ENCODE data around the gene DNPH1. TPM values are rescaled to one million over a fixed set of nuclear protein-coding genes. Genes with fewer than 3 reads are reported as not detected.

DNPH1 gene
- total and polyA plus RNA-seq, 2 of the 8 experiments (the other 6 are each of a cell fraction or from before 2014, with no cell fraction given): 33.9 to 134 TPM

GRCh38 chr6:43258807-43259686 is 29.8 kb upstream of the DNPH1 start:
- CTCF ChIA-PET (ENCODE audit: partially characterized antibody): interaction anchor here (0.6 to 1.9 kb wide), 6 partner anchors 9 to 75 kb away, joined by 3 to 5 read pairs (median 4); partner anchors contain the start of gene DNPH1
- no peak overlapping the region for H4K5ac ChIP-seq (ENCODE audit: insufficient read length, low read depth, low read length)
- TF ChIP-seq ATF3 (IDR thresholded peaks at IDR 0.05; ENCODE audit: insufficient read depth, low read depth, low read length): no peak
- TF ChIP-seq BCL11A (IDR thresholded peaks at IDR 0.05; ENCODE audit: low read depth in 2 of 2, low read length in 2 of 2): no peak
- TF ChIP-seq RBBP5 (IDR thresholded peaks at IDR 0.05; ENCODE audit: borderline replicate concordance, low read depth, low read length): no peak
- TF ChIP-seq KDM1A (IDR thresholded peaks at IDR 0.05; ENCODE audit: borderline replicate concordance, low read length): no peak
- no peak for TF ChIP-seq PHF8 (conservative IDR thresholded peaks at IDR 0.05; ENCODE audit: low read depth, low read length)
- TF ChIP-seq RFX5 (IDR thresholded peaks at IDR 0.05; ENCODE audit: borderline replicate concordance, low read depth, low read length): no peak
- TF ChIP-seq RNF2 (IDR thresholded peaks at IDR 0.05; ENCODE audit: borderline replicate concordance, low read depth, low read length, missing control alignments, poor library complexity, severe bottlenecking): no peak
- TF ChIP-seq HDAC2 (IDR thresholded peaks at IDR 0.05; ENCODE audit: borderline replicate concordance in 1 of 2, low read depth in 2 of 2, low read length in 2 of 2): no peak
- no peak for TF ChIP-seq E2F6 (IDR thresholded peaks at IDR 0.05)

More at GRCh38 chr6:43258807-43259686, 29.8 kb upstream of the DNPH1 start:
- Histone ChIP-seq H3K4ac (replicated peaks; ENCODE audit: insufficient read length, low read depth, low read length) (no peak overlapping the region), H3K18ac (ENCODE audit: extremely low read depth, low read length) (no peak overlapping the region; the same call in 1 of the 2 replicates), H4K8ac (ENCODE audit: extremely low read depth, insufficient read depth, low read length) (no peak overlapping the region; the same call in 1 of the 2 replicates), H3K79me2 (ENCODE audit: control insufficient read depth in 1 of 2, insufficient read depth in 2 of 2, low read length in 2 of 2) (no peaks in the 10 kb centered on the region), H2BK12ac (ENCODE audit: low read depth, low read length) (no peak overlapping the region), H3K9ac (replicated peaks in 1 of 4; ENCODE audit: extremely low read depth in 1 of 4, low read depth in 3 of 4, low read length in 3 of 4) (no peak overlapping the region), H3K4me3 (ENCODE audit: extremely low read depth in 1 of 4, insufficient read depth in 2 of 4, low read depth in 3 of 4, low read length in 4 of 4) (no peak overlapping the region), H3K79me1 (ENCODE audit: low read depth, low read length) (no peaks in the 10 kb centered on the region), H2BK5ac (ENCODE audit: low read depth, low read length) (no peak overlapping the region), H3K4me1 (replicated peaks in 1 of 4; ENCODE audit: control insufficient read depth in 3 of 4, insufficient read depth in 4 of 4, low read length in 3 of 4) (no peaks in the 10 kb centered on the region; a peak in 1 of 7 replicates), H3K23ac (ENCODE audit: insufficient read length) (no peak overlapping the region), H2AFZ (ENCODE audit: low read length) (no peak overlapping the region), H3K56ac (replicated peaks; ENCODE audit: insufficient read length, low read depth, low read length) (no peak overlapping the region), H4K91ac (replicated peaks; ENCODE audit: insufficient read length, low read length) (no peak overlapping the region), H2BK120ac (replicated peaks; ENCODE audit: low read depth, low read length) (no peak overlapping the region), H2BK20ac (ENCODE audit: low read length) (no peak overlapping the region), H3K36me3 (ENCODE audit: control insufficient read depth in 2 of 4, insufficient read depth in 4 of 4, low read length in 3 of 4) (no peaks in the 10 kb centered on the region), H2BK15ac (ENCODE audit: low read length) (no peak overlapping the region), H3K14ac (ENCODE audit: insufficient read length) (no peak overlapping the region), H4K20me1 (replicated peaks in 1 of 2; ENCODE audit: control insufficient read depth in 1 of 2, insufficient read depth in 2 of 2, low read length in 2 of 2) (peaks cover 0 to 2% of the 10 kb centered on the region in 2 experiments), H3K23me2 (ENCODE audit: low read depth, low read length) (no peaks in the 10 kb centered on the region), H2AK5ac (ENCODE audit: low read depth, low read length) (no peak overlapping the region), H3K4me2 (ENCODE audit: insufficient read depth in 1 of 2, low read depth in 2 of 2, low read length in 2 of 2) (no peak overlapping the region), H3K9me3 (ENCODE audit: insufficient read depth in 2 of 2, low read depth in 1 of 2, low read length in 1 of 2) (no peaks in the 10 kb centered on the region), H3K27ac (ENCODE audit: low read depth, low read length) (no peak overlapping the region), H3K27me3 (replicated peaks in 1 of 4; ENCODE audit: control insufficient read depth in 3 of 4, extremely low read depth in 1 of 4, insufficient read depth in 3 of 4, low read length in 3 of 4) (no peaks in the 10 kb centered on the region)
- DNase-seq (ENCODE audit: low read depth in 1 of 2, low spot score in 2 of 2) (no peak), FAIRE-seq (no peak)
- 93% methylated on average over 23 of the region's 30 CpGs; no CpG with 5 or more reads in 1 of the 2 experiments for WGBS, 2 experiments (ENCODE audit: extremely low coverage in 1 of 2, insufficient coverage in 1 of 2, insufficient read length in 1 of 2, insufficient replicate concordance in 2 of 2, low coverage in 1 of 2, low lambda C conversion rate in 2 of 2, missing lambda C conversion rate in 1 of 2)
- POLR2A ChIA-PET (ENCODE audit: partially characterized antibody): interaction anchor here (1.0 to 1.4 kb wide), 3 partner anchors 11 to 79 kb away, joined by 3 to 6 read pairs (median 5); no protein-coding TSS in a partner anchor
